ENCODE measurements around the gene ANKRD23. TPM values are rescaled to one million over a fixed set of nuclear protein-coding genes. Genes with fewer than 3 reads are reported as not detected.
"Not testable (repeated sequence)": the region's sequence is repeated elsewhere in the genome, so short reads cannot be mapped to it uniquely, and the experiment has no call there.

Gene ANKRD23
- total RNA-seq, 3 donors from 2014 or later, result 2.9 to 6.3 (median 4.6) TPM

- H3K4me3 Mint-ChIP-seq, result peak overlapping the region; percentile 77
- DNase-seq, result peak; percentile 51
- H3K27me3 Mint-ChIP-seq (ENCODE audit: low read depth), result no peaks in the 10 kb centered on the region
- peaks cover 51% of the 10 kb centered on the region for H3K4me1 Mint-ChIP-seq (ENCODE audit: low read depth)
- H3K36me3 Mint-ChIP-seq (ENCODE audit: insufficient read depth), result no peaks in the 10 kb centered on the region
- ATAC-seq, result peak; percentile 32 to 41
- no peaks in the 10 kb centered on the region for H3K9me3 Mint-ChIP-seq
These were observed 26.9 kb upstream of the ANKRD23 start for GRCh38 chr2:96870626-96871255.

DNA sequence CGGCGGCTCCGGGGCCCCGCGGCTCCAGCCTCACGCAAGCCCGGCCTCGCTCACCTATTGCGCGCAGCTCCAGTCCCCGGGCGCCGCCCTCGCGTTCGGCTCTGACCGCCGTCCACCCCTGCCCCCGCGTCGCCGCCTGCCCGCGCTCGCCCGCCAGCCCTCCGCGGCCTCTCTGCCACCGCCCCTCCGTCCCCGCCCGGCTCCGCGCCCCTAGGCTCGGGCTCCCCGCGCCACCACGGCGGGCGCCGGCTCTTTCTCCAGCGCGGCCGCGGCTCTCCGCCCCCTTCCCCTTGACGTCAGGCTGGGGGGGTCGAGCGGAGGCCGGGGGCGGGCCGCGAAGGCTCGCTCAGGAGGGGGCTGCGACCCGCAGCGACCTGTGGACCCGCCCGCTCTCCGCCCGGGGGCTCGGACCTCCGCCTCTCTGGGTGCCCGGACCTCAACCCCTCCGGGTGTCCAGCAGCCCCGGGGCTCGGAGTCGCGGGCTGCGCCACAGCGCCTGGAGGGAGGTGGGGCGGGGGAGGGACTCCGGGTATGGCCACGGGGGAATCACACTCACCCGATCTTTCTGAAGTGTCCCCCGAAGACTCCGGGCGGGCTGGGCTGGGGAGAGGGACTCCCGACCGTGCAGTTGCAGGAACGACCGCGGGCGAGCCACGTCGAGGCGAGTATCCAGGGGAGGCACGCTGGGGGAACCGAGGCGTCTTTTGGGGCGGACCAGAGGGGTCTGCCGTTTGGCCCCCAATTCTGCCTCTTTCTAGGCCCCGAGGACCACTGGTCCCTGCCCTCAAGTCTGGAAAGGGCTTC lies 26.2 kb upstream of the ANKRD23 start, which contains the start of gene SEMA4C:
SEMA4C (minus strand) TSS at position 259 of the 804 bp plus-strand sequence. CDS start 2,194 bp downstream, outside the sequence.
- Mint-ChIP-seq H3K4me1 (ENCODE audit: low read depth) (peaks cover 48% of the 10 kb centered on the region), H3K9me3 (no peaks in the 10 kb centered on the region), H3K36me3 (ENCODE audit: insufficient read depth) (no peaks in the 10 kb centered on the region), H3K4me3 (peak within 1 kb of the TSS; percentile 77), H3K27me3 (ENCODE audit: low read depth) (no peaks in the 10 kb centered on the region)
- DNase-seq (peak; percentile 55), ATAC-seq (peak; percentile 29 to 35)

DNA sequence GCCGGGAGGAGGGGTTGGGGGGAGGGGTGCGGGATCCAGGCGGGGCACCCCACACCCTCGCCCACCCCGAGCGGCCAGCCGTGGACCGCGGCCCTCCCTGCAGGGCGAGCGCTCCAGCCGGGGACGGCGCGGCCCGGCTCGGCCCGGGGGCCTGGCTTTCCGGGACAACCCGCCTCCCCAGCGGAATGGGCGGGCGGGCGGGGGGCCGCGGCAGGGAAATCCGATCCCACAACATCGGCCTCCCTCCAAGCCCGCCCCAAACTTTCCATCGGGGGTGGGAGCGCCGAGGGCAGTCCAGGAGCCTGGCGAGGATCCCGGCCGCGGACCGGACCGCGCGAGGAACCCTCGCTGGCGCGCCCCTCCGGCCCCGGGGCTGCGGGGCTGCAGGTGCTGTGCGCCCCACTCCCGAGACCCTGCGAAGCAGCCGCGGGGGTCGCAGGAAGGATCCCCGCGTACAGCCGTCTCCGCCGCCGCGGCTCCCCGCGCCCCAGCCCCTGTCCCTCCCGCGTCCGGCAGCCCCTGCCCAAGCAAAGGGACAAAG lies 25.5 kb upstream of the ANKRD23 start:
- DNase-seq (no peak), ATAC-seq (peak; percentile 9 to 16)
- Mint-ChIP-seq H3K36me3 (ENCODE audit: insufficient read depth) (no peaks in the 10 kb centered on the region), H3K27me3 (ENCODE audit: low read depth) (no peaks in the 10 kb centered on the region), H3K4me1 (ENCODE audit: low read depth) (peaks cover 42% of the 10 kb centered on the region), H3K4me3 (no peak overlapping the region), H3K9me3 (no peaks in the 10 kb centered on the region)

DNA sequence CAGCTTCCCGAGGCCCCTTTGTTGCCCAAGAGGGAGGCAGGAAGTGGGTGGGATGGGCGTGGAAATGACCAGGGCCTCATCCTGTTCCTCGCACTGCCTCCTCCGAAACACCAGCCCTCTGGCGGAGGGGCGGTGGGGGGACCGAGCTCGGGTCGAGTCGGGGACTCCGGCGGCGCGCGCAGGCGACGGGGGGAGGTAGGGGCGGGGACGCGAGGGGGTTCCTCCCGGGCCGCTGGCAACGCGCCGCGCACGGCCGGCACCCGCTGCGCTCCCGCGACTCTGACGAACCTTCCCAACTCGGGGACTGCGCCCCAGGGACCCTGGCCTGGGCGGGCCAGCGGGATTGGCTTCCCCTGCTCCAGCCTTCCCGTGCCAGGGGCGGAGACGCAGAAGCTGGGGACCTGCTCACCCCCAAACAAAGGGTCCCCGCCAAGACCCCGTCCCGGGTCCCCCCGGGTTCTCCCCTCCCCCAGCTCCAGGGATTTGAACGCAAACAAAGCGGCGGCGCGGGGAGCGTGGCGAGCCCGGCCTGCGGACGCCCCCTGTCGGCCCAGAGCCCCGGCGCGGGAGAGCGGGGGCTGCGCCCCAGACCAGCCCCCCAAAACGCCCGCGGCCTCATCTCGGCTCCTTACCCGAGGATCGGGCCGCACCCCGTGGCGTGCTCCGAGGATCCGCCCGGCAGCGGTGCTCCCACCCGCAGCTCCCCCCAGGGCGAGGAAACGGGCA lies 24.9 kb upstream of the ANKRD23 start:
- peak; percentile 39 for DNase-seq
- Mint-ChIP-seq H3K9me3 (no peaks in the 10 kb centered on the region), H3K4me3 (peak overlapping the region; percentile 80), H3K27me3 (ENCODE audit: low read depth) (no peaks in the 10 kb centered on the region), H3K4me1 (ENCODE audit: low read depth) (peaks cover 35% of the 10 kb centered on the region), H3K36me3 (ENCODE audit: insufficient read depth) (no peaks in the 10 kb centered on the region)
- ATAC-seq, result peak; percentile 42 to 47

DNA sequence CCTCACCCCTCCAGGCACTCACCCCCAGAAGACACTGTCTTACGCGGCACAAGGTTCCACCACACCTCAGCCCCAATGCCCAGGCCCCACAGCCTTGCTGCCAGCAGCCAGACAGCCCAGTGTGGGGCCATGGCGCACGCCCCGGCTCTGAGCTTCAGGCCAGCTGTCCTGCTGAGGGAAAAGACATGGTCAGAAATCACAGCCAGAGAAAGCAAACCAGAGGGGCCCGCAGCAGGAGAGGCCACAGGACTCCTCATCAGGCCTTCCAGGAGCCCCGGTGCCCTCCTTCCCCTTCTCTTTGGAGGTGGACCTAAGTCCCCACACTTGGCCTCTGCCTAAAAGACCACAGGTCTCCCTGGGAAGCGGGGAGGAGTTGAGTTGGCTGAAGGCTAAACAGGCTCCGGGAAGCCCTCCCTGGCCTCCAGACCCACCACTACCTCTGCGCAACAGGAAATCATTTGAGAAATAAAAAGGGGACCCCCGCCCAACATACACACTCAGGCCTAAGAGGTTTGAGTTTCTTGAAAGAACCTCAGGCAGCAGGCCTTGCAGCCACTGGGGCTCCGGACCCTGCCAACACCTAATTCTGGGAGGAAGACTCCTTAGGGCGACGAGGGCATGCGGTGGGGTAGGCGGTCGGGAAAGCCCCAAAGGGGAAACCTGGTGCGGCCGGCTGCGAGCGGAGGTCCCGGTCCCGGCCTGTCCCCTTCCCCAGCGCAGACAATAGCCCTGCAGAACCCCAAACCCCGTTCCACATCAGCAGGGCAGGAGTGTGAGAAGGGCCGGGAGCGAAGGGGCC lies 24.1 kb upstream of the ANKRD23 start:
- Mint-ChIP-seq H3K4me1 (ENCODE audit: low read depth) (peaks cover 29% of the 10 kb centered on the region), H3K36me3 (ENCODE audit: insufficient read depth) (peaks cover 4% of the 10 kb centered on the region), H3K9me3 (no peaks in the 10 kb centered on the region), H3K4me3 (peak overlapping the region; percentile 80), H3K27me3 (ENCODE audit: low read depth) (no peaks in the 10 kb centered on the region)
- ATAC-seq (peak in 1 of 2 donors; percentile 7), DNase-seq (no peak)

- Mint-ChIP-seq H3K27me3 (ENCODE audit: low read depth) (no peaks in the 10 kb centered on the region), H3K4me1 (ENCODE audit: low read depth) (peaks cover 24% of the 10 kb centered on the region), H3K36me3 (ENCODE audit: insufficient read depth) (peaks cover 5% of the 10 kb centered on the region), H3K9me3 (no peaks in the 10 kb centered on the region), H3K4me3 (peak overlapping the region; percentile 80)
- ATAC-seq, result no peak
- no peak for DNase-seq
These were observed 23.4 kb upstream of the ANKRD23 start for GRCh38 chr2:96866986-96867755.

GRCh38 chr2:96866586-96866985 lies 22.8 kb upstream of the ANKRD23 start:
- DNase-seq (no peak), ATAC-seq (no peak)
- Mint-ChIP-seq H3K4me3 (peak overlapping the region; percentile 31), H3K9me3 (no peaks in the 10 kb centered on the region), H3K36me3 (ENCODE audit: insufficient read depth) (peaks cover 7% of the 10 kb centered on the region), H3K4me1 (ENCODE audit: low read depth) (peaks cover 24% of the 10 kb centered on the region), H3K27me3 (ENCODE audit: low read depth) (no peaks in the 10 kb centered on the region)

DNA sequence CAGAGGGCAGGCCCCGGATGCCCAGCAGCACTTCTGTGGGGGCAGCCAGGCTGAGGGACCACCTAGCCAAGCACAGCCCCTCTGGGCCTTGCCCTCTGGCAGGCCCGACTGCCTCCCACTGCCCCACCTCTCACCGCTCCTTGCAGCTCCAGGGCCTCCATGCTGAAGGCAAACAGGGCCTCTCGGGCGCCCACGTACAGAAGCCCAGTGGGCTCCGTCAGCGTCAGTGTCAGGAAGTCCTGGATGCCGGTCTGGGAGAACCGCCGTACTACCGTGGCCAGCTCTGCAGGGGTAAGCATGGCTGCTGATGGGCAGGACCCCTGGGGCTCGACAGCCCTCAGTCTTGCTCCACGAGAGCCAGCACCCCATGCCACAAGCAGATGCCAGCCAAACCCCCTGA lies 22.3 kb upstream of the ANKRD23 start:
- Mint-ChIP-seq H3K9me3 (no peaks in the 10 kb centered on the region), H3K36me3 (ENCODE audit: insufficient read depth) (peaks cover 7% of the 10 kb centered on the region), H3K4me1 (ENCODE audit: low read depth) (peaks cover 23% of the 10 kb centered on the region), H3K27me3 (ENCODE audit: low read depth) (no peaks in the 10 kb centered on the region), H3K4me3 (no peak overlapping the region)
- DNase-seq (no peak), ATAC-seq (no peak)

DNA sequence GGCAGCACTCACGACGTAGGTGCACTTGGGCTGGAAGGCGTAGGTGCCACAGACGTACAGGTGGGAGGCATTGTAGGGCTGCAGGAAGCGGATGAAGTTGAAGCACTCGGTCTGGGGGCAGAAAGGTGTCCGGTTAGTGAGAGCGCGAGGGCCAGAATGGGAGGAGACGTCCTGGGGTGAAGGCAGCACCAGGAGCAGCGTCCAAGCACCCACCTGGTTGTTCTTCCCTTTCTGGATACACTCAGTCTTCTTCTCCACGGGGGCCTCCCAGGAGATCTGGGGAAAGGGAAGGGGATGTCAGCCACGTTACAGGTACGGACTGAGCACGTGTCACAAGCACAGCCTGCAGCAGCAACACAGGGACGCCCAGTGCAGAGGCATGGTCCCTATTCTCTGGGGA lies 21.8 kb upstream of the ANKRD23 start:
- Mint-ChIP-seq H3K4me3 (no peak overlapping the region), H3K4me1 (ENCODE audit: low read depth) (peaks cover 20% of the 10 kb centered on the region), H3K27me3 (ENCODE audit: low read depth) (no peaks in the 10 kb centered on the region), H3K36me3 (ENCODE audit: insufficient read depth) (peaks cover 7% of the 10 kb centered on the region), H3K9me3 (no peaks in the 10 kb centered on the region)
- ATAC-seq (no peak), DNase-seq (no peak)

- Mint-ChIP-seq H3K4me3 (no peak overlapping the region), H3K9me3 (no peaks in the 10 kb centered on the region), H3K27me3 (ENCODE audit: low read depth) (no peaks in the 10 kb centered on the region), H3K36me3 (ENCODE audit: insufficient read depth) (peaks cover 7% of the 10 kb centered on the region), H3K4me1 (ENCODE audit: low read depth) (peaks cover 26% of the 10 kb centered on the region)
- DNase-seq (no peak), ATAC-seq (no peak)
These were observed 20.7 kb upstream of the ANKRD23 start for GRCh38 chr2:96864343-96865091.

GRCh38 chr2:96863575-96864342 lies 19.9 kb upstream of the ANKRD23 start:
- peaks cover 7% of the 10 kb centered on the region for H3K36me3 Mint-ChIP-seq (ENCODE audit: insufficient read depth)
- no peaks in the 10 kb centered on the region for H3K9me3 Mint-ChIP-seq
- H3K27me3 Mint-ChIP-seq (ENCODE audit: low read depth), result no peaks in the 10 kb centered on the region
- DNase-seq (no peak), ATAC-seq (no peak)
- H3K4me1 Mint-ChIP-seq (ENCODE audit: low read depth), result peaks cover 33% of the 10 kb centered on the region
- H3K4me3 Mint-ChIP-seq, result no peak overlapping the region

DNA sequence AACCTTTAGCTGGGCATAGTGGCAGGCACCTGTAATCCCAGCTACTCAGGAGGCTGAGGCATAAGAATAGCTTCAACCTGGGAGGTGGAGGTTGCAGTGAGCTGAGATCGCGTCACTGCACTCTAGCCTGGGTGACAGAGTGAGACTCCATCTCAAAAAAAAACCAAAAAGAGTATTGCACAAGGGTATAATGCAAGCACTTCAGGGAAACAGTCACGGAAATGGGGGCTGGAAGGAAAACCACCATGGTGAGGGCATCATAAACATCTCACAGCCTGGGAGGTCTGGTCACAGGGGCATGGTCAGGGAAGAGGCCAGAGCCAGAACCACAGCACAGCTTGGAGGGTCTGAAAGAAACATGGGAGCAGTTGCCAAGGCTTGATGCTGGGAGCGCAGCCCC lies 19.2 kb upstream of the ANKRD23 start:
- not testable (repeated sequence) for DNase-seq; ATAC-seq; H3K36me3 Mint-ChIP-seq (ENCODE audit: insufficient read depth); H3K27me3 Mint-ChIP-seq (ENCODE audit: low read depth); H3K9me3 Mint-ChIP-seq; H3K4me3 Mint-ChIP-seq
- H3K4me1 Mint-ChIP-seq (ENCODE audit: low read depth), result peaks cover 33% of the 10 kb centered on the region

Data from activated T-cell treated with anti-CD3 and anti-CD28 coated beads, Interleukin-2, amount 50 U/mL, for 4 hours (primary cell).